Spleen (tissue), 7 donors: ENCODE measurements around the gene ANKRD17.

Experiments used
- CTCF ChIP-seq, 11 experiments: fragments of 200-600 bp in 7 of 11; fragments of 450-650 bp in 4 of 11; sonication (generic) in 4 of 11; IDR thresholded peaks in 8 of 11; conservative IDR thresholded peaks in 3 of 11; 1 replicate in 7 of 11; 2 replicates in 4 of 11; pipeline versions ENCODE4 v1.4.0 to v1.8.0; 2016 to 2021; ENCODE audit warnings: antibody characterized with exemption in 11 of 11, inconsistent platforms in 4 of 11, mild to moderate bottlenecking in 1 of 11
- POLR2A ChIP-seq, 3 donors: fragments of 450-650 bp; IDR thresholded peaks; one replicate each; pipeline ENCODE4 v1.5.1; 2017; ENCODE audit warnings: antibody characterized with exemption in 3 of 3, mild to moderate bottlenecking in 1 of 3
- donor health status: DM: no; HTN: no; CAD: no; lungs with moderate emphysema.
- donor health status: DM: no; HTN: no; CAD: no.
- donor health status: DM: no; HTN: no; CAD: no.

DNA sequence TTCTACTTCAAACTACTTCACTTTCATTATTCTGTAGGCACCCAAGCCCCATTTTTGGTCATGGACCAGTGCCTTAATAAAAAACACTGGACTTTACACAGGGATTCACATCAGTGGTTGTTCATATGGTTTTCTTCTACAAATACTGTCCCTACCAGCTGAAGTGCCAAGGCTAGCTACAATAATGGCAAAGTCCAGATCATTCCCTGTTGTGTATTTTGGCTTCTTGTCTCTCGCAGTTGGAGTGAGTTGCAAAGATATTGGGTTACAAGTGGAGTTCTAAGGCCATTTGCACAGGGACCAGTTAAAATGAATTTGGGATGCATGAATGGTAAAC is 16.7 kb upstream of the ANKRD17 start:
- TF ChIP-seq CTCF (IDR thresholded peaks at IDR 0.05 in 8 of 11, conservative IDR thresholded peaks at IDR 0.05 in 3 of 11) (no peak), POLR2A (IDR thresholded peaks at IDR 0.05) (no peak)
